ENCODE results near the gene CPLANE1.

GRCh38 chr5:37182667-37183066, 66.5 kb downstream of the CPLANE1 start:
- TF ChIP-seq CTCF (IDR thresholded peaks at IDR 0.05; ENCODE audit: extremely low read depth in 1 of 2, insufficient read depth in 1 of 2, low read depth in 1 of 2, low read length in 2 of 2) (no peak), EZH2 (IDR thresholded peaks at IDR 0.05; ENCODE audit: borderline replicate concordance, low read depth, low read length, severe bottlenecking) (no peak), GATA2 (IDR thresholded peaks at IDR 0.05; ENCODE audit: insufficient read depth, insufficient read length, low read depth, low read length) (no peak), POLR2A (IDR thresholded peaks at IDR 0.05; ENCODE audit: low read depth, low read length) (no peak)
